GM12878 (cell line): ENCODE results near the gene RCAN1. TPM values are rescaled to one million over a fixed set of nuclear protein-coding genes. Genes with fewer than 3 reads are reported as not detected.

ENCODE experiments used
- ATAC-seq: fragments of 200-7000 bp; cut with Tn5 transposase; 3 replicates; pipeline ENCODE4 v1.9.1; 2020; ENCODE audit warnings: mild to moderate bottlenecking, moderate library complexity
- BruUV-seq: library from RNA; stranded (reverse); fragments of 400-500 nt; replicated peaks from 2 replicates; lab custom pipeline; 2021; lab: Mats Ljungman, UMichigan
- CTCF ChIA-PET: fragments of 300-600 bp; sonication (Branson Sonifier 250); formaldehyde crosslinking; extraction: SDS; loops from one replicate; lab custom pipeline; 2021; ENCODE audit warnings: inconsistent platforms; lab: Yijun Ruan, JAX
- POLR2A ChIA-PET: fragments of 350-600 bp; formaldehyde crosslinking; extraction: SDS; loops from one replicate; lab custom pipeline; 2021; ENCODE audit warnings: inconsistent platforms; lab: Charles Lee
- RAD21 ChIA-PET: fragments of 300-600 bp; sonication (Branson Sonifier 250); formaldehyde crosslinking; loops from one replicate; lab custom pipeline; 2023; ENCODE audit warnings: antibody characterized with exemption; ENCODE audit not compliant: unreplicated experiment; lab: Charles Lee
- SMC1A ChIA-PET: fragments of 300-600 bp; sonication (Branson Sonifier 250); formaldehyde crosslinking; loops from one replicate; lab custom pipeline; 2023; ENCODE audit not compliant: unreplicated experiment, uncharacterized antibody; lab: Charles Lee
- DNase-seq: peaks from one replicate; pipeline ENCODE4 v3.0.0-alpha.2; 2011; ENCODE audit warnings: low read depth, low spot score
- FAIRE-seq: peaks from 3 replicates; lab custom pipeline; 2011; peaks lifted over from hg19 to GRCh38; lab: Jason Lieb, UNC
- H2AFZ ChIP-seq: 2 replicates; pipeline ENCODE4 v1.6.0; 2011; ENCODE audit warnings: low read depth, low read length, control low read depth; ENCODE audit not compliant: control insufficient read depth
- H3K27ac ChIP-seq: 2 replicates; pipeline ENCODE4 v1.5.1; 2011; ENCODE audit warnings: control low read depth; ENCODE audit not compliant: control insufficient read depth, insufficient read depth
- H3K27me3 ChIP-seq, 2 experiments: replicated peaks in 1 of 2; 2 replicates each; pipeline versions ENCODE4 v1.6.0 to v1.6.1; 2011; ENCODE audit warnings: low read length in 1 of 2; ENCODE audit not compliant: control insufficient read depth in 2 of 2, insufficient read depth in 2 of 2
- H3K36me3 ChIP-seq, 2 experiments: 2 replicates each; pipeline ENCODE4 v1.5.1; 2011; ENCODE audit warnings: low read length in 1 of 2; ENCODE audit not compliant: control insufficient read depth in 2 of 2, insufficient read depth in 2 of 2
- H3K4me1 ChIP-seq: 2 replicates; pipeline ENCODE4 v1.6.1; 2011; ENCODE audit warnings: mild to moderate bottlenecking, low read length, moderate library complexity, mixed read lengths; ENCODE audit not compliant: control insufficient read depth, insufficient read depth
- H3K4me2 ChIP-seq: 2 replicates; pipeline ENCODE4 v1.6.0; 2011; ENCODE audit warnings: control low read depth; ENCODE audit not compliant: control insufficient read depth, insufficient read depth
- H3K4me3 ChIP-seq: fragments of 200-600 bp; sonication (generic); 2 replicates; pipeline ENCODE4 v1.5.1; 2016
- H3K79me2 ChIP-seq: 2 replicates; pipeline ENCODE4 v1.6.0; 2011; ENCODE audit warnings: low read length; ENCODE audit not compliant: control insufficient read depth, insufficient read depth
- H3K9ac ChIP-seq: 2 replicates; pipeline ENCODE4 v1.8.0; 2011; ENCODE audit warnings: low read length, control low read depth, mixed read lengths; ENCODE audit not compliant: control insufficient read depth, insufficient read depth
- H3K9me3 ChIP-seq: replicated peaks from 3 replicates; pipeline ENCODE4 v1.5.1; 2011; ENCODE audit warnings: mild to moderate bottlenecking, low read length; ENCODE audit not compliant: control insufficient read depth, insufficient read depth
- H4K20me1 ChIP-seq: 2 replicates; pipeline ENCODE4 v1.6.0; 2011; ENCODE audit not compliant: control insufficient read depth, insufficient read depth
- ASH2L ChIP-seq: fragments of 300-600, 200-600 bp; sonication (generic); IDR thresholded peaks from 2 replicates; pipeline ENCODE4 v1.6.1; 2017; ENCODE audit warnings: low read depth, mild to moderate bottlenecking, borderline replicate concordance
- BRCA1 ChIP-seq: IDR thresholded peaks from 2 replicates; pipeline ENCODE4 v1.6.1; 2011; ENCODE audit warnings: low read depth, low read length, improper control_type of control experiment
- CHD4 ChIP-seq: fragments of 200-600 bp; sonication (generic); IDR thresholded peaks from 2 replicates; pipeline ENCODE4 v1.6.1; 2016; ENCODE audit warnings: mild to moderate bottlenecking
- PBX3 ChIP-seq: IDR thresholded peaks from 2 replicates; pipeline ENCODE4 v1.6.1; 2011; ENCODE audit warnings: mild to moderate bottlenecking, low read depth, low read length, moderate library complexity; ENCODE audit not compliant: insufficient replicate concordance
- PRDM15 ChIP-seq: fragments of 450-650 bp; formaldehyde crosslinking; IDR thresholded peaks from 2 replicates; pipeline ENCODE4 v1.4.0; 2020; ENCODE audit warnings: mild to moderate bottlenecking, moderate library complexity
- RUNX3 ChIP-seq: IDR thresholded peaks from 2 replicates; pipeline ENCODE4 v1.6.1; 2012; ENCODE audit warnings: low read length, inconsistent platforms
- SIX5 ChIP-seq: IDR thresholded peaks from 2 replicates; pipeline ENCODE4 v1.6.1; 2011; ENCODE audit warnings: mild to moderate bottlenecking, low read depth, low read length, moderate library complexity; ENCODE audit not compliant: severe bottlenecking
- SPI1 ChIP-seq: IDR thresholded peaks from 2 replicates; pipeline ENCODE4 v1.6.1; 2011; ENCODE audit warnings: low read depth, mild to moderate bottlenecking, low read length, moderate library complexity, borderline replicate concordance; ENCODE audit not compliant: insufficient read depth
- TCF3 ChIP-seq: IDR thresholded peaks from 2 replicates; pipeline ENCODE4 v1.6.1; 2012; ENCODE audit warnings: low read depth, mild to moderate bottlenecking, low read length, borderline replicate concordance; ENCODE audit not compliant: insufficient read depth
- TCF7 ChIP-seq: IDR thresholded peaks from 2 replicates; pipeline ENCODE4 v1.6.1; 2014; ENCODE audit warnings: antibody characterized with exemption, borderline replicate concordance
- WGBS: methylation state at CpG from one replicate; pipeline ENCODE4 v1.1.6; 2016; ENCODE audit warnings: low lambda C conversion rate; ENCODE audit not compliant: insufficient replicate concordance, insufficient coverage; ENCODE audit errors: missing lambda C conversion rate; 5-methylcytosine and 5-hydroxymethylcytosine counted together
- in situ Hi-C: fragments of 300-500 bp; cut with MboI; formaldehyde crosslinking; loops from 9 replicates; pipeline ENCODE4 v1.14.3; 2018; ENCODE audit warnings: mixed read lengths
- intact Hi-C: fragments of 100-400 bp; cut with micrococcal nuclease; formaldehyde crosslinking; loops from one replicate; pipeline ENCODE4 v1.14.2; 2022; ENCODE audit not compliant: unreplicated experiment
- polyA plus RNA-seq, 11 experiments: library from polyadenylated mRNA; depleted of rRNA in 4 of 11; unstranded in 6 of 11; stranded (reverse) in 5 of 11; fragments of >200 nt; fragmentation: Nextera tagmentation in 4 of 11; fragmentation: Illumina TruSeq in 1 of 11; extraction: Ambion mirVana in 4 of 11; extraction: Trizol in 1 of 11; gene quantifications; 1 replicate in 1 of 11; 2 replicates in 10 of 11; pipeline versions ENCODE4 v1.2.1 to v1.2.3, GENCODE V29; 2011 to 2016; ENCODE audit warnings: inconsistent platforms in 2 of 11, missing spikeins in 2 of 11, low read depth in 1 of 11
- total RNA-seq, 4 experiments: library from RNA; depleted of rRNA in 3 of 4; stranded (reverse); fragments of >200 nt in 3 of 4; fragmentation: Illumina TruSeq in 1 of 4; extraction: Trizol in 1 of 4; gene quantifications; 2 replicates each; pipeline versions ENCODE4 v1.2.1 to v1.2.3, GENCODE V29; 2013 to 2021
- TF ChIP-seq, protein P1 (sequence below): IDR thresholded peaks from 2 replicates; pipeline ENCODE4 v1.6.1; 2012; ENCODE audit warnings: low read length, inconsistent platforms
- TF ChIP-seq, protein P2 (sequence below): fragments of 450-650 bp; IDR thresholded peaks from 2 replicates; pipeline ENCODE4 v1.6.1; 2018; ENCODE audit warnings: borderline replicate concordance, mild to moderate bottlenecking; ENCODE audit not compliant: partially characterized antibody

The RCAN1 gene
- total and polyA plus RNA-seq, 10 of the 15 experiments (the other 5 are each of a cell fraction or from before 2014, with no cell fraction given), result 2.8 to 12.9 (median 10.5) TPM

DNA sequence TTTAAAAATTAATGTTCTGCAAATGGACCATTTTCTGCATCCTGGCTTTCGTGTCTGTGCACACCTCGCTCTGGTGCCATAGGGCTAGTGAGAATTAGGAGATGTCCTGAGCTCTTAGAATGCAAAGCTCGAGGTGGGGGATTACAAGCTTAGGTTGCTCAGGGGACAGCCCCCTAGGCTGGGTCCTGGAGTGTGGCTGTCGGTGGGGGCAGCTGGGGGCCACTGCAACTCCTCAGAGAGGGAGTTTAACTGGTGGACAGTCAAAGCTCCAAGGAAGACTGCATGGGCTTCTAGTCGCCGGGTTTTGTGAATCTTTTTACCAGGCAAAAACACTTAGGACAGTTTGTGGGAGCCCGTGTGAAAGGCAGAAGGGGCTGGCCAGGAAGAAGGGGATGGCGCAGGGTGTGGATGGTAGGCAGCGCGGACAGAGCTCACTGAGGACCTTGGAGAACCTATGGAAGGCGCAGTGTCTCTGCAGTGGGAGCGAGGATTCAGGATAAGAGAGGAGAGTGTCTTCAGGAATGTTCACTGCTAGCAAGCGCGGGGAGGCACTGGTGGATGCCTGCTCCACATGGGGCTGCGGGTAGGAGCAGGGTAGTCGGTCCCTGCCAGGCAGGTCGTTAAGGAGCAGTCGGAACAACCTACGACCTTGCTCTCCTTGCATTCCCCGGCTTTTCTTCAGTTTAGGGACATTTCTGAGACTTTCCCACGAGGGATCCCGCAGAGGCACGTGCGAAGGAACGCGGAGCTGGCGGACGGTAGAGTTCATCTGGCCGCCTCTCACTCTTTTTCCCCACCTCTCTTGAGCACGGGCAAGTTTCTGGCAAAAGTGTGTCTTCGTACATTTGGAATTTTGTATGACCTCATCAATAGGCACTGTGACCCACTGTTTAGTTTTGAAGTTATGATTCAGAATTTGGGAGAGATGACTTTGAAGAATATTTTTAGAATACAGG lies 90.0 kb downstream of the RCAN1 start:
- H3K4me2 ChIP-seq, result no peak overlapping the region
- BruUV-seq, result no TSS peak
- in situ Hi-C loops (no loop called here), intact Hi-C loops (loop anchor here (5.0 kb wide), 1 partner anchor 57 kb away; no protein-coding TSS in a partner anchor)
- H3K4me3 ChIP-seq, result no peak overlapping the region
- H3K4me1 ChIP-seq, result peaks cover 14% of the 10 kb centered on the region
- RAD21 ChIA-PET, result interaction anchor here (2.2 kb wide), 1 partner anchor 58 kb away, joined by 7 read pairs; no protein-coding TSS in a partner anchor
- no peak overlapping the region for H3K27ac ChIP-seq
- FAIRE-seq (no peak), ATAC-seq (no peak), DNase-seq (no peak)
- POLR2A ChIA-PET, result interaction anchor here (0.6 kb wide), 1 partner anchor 455 kb away, joined by 6 read pairs; no protein-coding TSS in a partner anchor
- no peaks in the 10 kb centered on the region for H3K27me3 ChIP-seq
- H3K9ac ChIP-seq, result no peak overlapping the region
- H4K20me1 ChIP-seq, result no peaks in the 10 kb centered on the region
- no peaks in the 10 kb centered on the region for H3K9me3 ChIP-seq
- 95% methylated on average over 31 of the region's 31 CpGs for WGBS
- CTCF ChIA-PET, result interaction anchor here (1.2 to 4.8 kb wide), 6 partner anchors 8 to 77 kb away, joined by 4 to 26 read pairs (median 10); no protein-coding TSS in a partner anchor
- H3K79me2 ChIP-seq, result no peaks in the 10 kb centered on the region; the same call in 1 of the 2 replicates
- SMC1A ChIA-PET, result interaction anchor here (0.7 to 1.3 kb wide), 2 partner anchors 9 to 16 kb away, joined by 3 to 5 read pairs; no protein-coding TSS in a partner anchor
- H3K36me3 ChIP-seq, result peaks cover 0 to 2% of the 10 kb centered on the region in 2 experiments; a peak in 1 of 4 replicates
- H2AFZ ChIP-seq, result no peak overlapping the region
- TF ChIP-seq, protein P1, sequence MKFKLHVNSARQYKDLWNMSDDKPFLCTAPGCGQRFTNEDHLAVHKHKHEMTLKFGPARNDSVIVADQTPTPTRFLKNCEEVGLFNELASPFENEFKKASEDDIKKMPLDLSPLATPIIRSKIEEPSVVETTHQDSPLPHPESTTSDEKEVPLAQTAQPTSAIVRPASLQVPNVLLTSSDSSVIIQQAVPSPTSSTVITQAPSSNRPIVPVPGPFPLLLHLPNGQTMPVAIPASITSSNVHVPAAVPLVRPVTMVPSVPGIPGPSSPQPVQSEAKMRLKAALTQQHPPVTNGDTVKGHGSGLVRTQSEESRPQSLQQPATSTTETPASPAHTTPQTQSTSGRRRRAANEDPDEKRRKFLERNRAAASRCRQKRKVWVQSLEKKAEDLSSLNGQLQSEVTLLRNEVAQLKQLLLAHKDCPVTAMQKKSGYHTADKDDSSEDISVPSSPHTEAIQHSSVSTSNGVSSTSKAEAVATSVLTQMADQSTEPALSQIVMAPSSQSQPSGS, result no peak
- no peak for TF ChIP-seq BRCA1
- TF ChIP-seq, protein P2, sequence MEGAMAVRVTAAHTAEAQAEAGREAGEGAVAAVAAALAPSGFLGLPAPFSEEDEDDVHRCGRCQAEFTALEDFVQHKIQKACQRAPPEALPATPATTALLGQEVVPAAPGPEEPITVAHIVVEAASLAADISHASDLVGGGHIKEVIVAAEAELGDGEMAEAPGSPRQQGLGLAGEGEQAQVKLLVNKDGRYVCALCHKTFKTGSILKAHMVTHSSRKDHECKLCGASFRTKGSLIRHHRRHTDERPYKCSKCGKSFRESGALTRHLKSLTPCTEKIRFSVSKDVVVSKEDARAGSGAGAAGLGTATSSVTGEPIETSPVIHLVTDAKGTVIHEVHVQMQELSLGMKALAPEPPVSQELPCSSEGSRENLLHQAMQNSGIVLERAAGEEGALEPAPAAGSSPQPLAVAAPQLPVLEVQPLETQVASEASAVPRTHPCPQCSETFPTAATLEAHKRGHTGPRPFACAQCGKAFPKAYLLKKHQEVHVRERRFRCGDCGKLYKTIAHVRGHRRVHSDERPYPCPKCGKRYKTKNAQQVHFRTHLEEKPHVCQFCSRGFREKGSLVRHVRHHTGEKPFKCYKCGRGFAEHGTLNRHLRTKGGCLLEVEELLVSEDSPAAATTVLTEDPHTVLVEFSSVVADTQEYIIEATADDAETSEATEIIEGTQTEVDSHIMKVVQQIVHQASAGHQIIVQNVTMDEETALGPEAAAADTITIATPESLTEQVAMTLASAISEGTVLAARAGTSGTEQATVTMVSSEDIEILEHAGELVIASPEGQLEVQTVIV, result no peak
- TF ChIP-seq TCF3, result no peak
- no peak for TF ChIP-seq RUNX3
- TF ChIP-seq CHD4, result no peak
- TF ChIP-seq SIX5, result no peak
- no peak for TF ChIP-seq PBX3
- no peak for TF ChIP-seq PRDM15
- no peak for TF ChIP-seq ASH2L
- no peak for TF ChIP-seq TCF7
- no peak for TF ChIP-seq SPI1
